M059J (cell line): ENCODE results near the gene IL18. TPM values are rescaled to one million over a fixed set of nuclear protein-coding genes. Genes with fewer than 3 reads are reported as not detected.
A peak's percentile ranks its signal among the peaks of the same experiment; 100 is the strongest.
"Not testable (repeated sequence)": the region's sequence is repeated elsewhere in the genome, so short reads cannot be mapped to it uniquely, and the experiment has no call there.

Experiments
- DNase-seq: peaks from one replicate; pipeline ENCODE4 v3.0.0-alpha.2; 2012; ENCODE audit warnings: low read depth
- total RNA-seq: library from RNA; depleted of rRNA; stranded (reverse); fragments of >200 nt; shearing (Covaris generic); gene quantifications from 2 replicates; pipeline ENCODE4 v1.2.3, GENCODE V29; 2014; rRNA removed

Gene IL18
- total RNA-seq = 0.64 and 1.3 TPM in 2 replicates

GRCh38 chr11:112163875-112164685 is at the start of gene IL18:
Gene IL18 (minus strand): TSS chr11:112164094. CDS start chr11:112155053, 9,041 bp downstream.
- DNase-seq = peak; percentile 47

- DNase-seq = no peak
These were observed 48.8 kb upstream of the IL18 start for GRCh38 chr11:112212710-112213109.

- DNase-seq = no peak
These were observed 48.4 kb upstream of the IL18 start for GRCh38 chr11:112212290-112212689.

GRCh38 chr11:112211536-112211935 is 47.6 kb upstream of the IL18 start:
- DNase-seq = no peak

GRCh38 chr11:112210890-112211289 is 47.0 kb upstream of the IL18 start:
- no peak for DNase-seq

- DNase-seq = no peak
These were observed 42.2 kb upstream of the IL18 start for GRCh38 chr11:112206071-112206470.

- no peak for DNase-seq
These were observed 36.4 kb upstream of the IL18 start for GRCh38 chr11:112200252-112200651.

- not testable (repeated sequence) for DNase-seq
These were observed 35.2 kb upstream of the IL18 start for GRCh38 chr11:112199101-112199500.

GRCh38 chr11:112196519-112197087 is 32.7 kb upstream of the IL18 start:
- no peak for DNase-seq

- no peak for DNase-seq
These were observed 32.1 kb upstream of the IL18 start for GRCh38 chr11:112195951-112196351.

GRCh38 chr11:112195113-112195512 is 31.2 kb upstream of the IL18 start:
- peak; percentile 40 for DNase-seq

- no peak for DNase-seq
These were observed 22.4 kb upstream of the IL18 start for GRCh38 chr11:112186304-112186703.

GRCh38 chr11:112185883-112186282 is 22.0 kb upstream of the IL18 start:
- DNase-seq = peak; percentile 8

- DNase-seq = no peak
These were observed 19.0 kb upstream of the IL18 start for GRCh38 chr11:112182867-112183266.

- no peak for DNase-seq
These were observed 15.7 kb upstream of the IL18 start for GRCh38 chr11:112179601-112180000.

GRCh38 chr11:112178936-112179335 is 15.0 kb upstream of the IL18 start:
- no peak for DNase-seq

- no peak for DNase-seq
These were observed 14.5 kb upstream of the IL18 start for GRCh38 chr11:112178428-112178827.

GRCh38 chr11:112177589-112177988 is 13.7 kb upstream of the IL18 start:
- no peak for DNase-seq

GRCh38 chr11:112176077-112176476 is 12.2 kb upstream of the IL18 start:
- no peak for DNase-seq

GRCh38 chr11:112175599-112175952 is 11.7 kb upstream of the IL18 start:
- no peak for DNase-seq

GRCh38 chr11:112174789-112175598 is 11.1 kb upstream of the IL18 start, which contains the start of gene BCO2:
Gene BCO2 (plus strand): TSS chr11:112175512. CDS start chr11:112175602, 90 bp downstream.
- DNase-seq = peak; percentile 84

GRCh38 chr11:112173152-112173551 is 9.3 kb upstream of the IL18 start:
- peak; percentile 22 for DNase-seq
